ENCODE data around the gene FAM180B.

Gene FAM180B

GRCh38 chr11:47589118-47589517, 2.6 kb downstream of the FAM180B start:
- no peaks in the 10 kb centered on the region for H3K9me3 ChIP-seq (ENCODE audit: control insufficient read depth, insufficient read depth, low read length)
- H3K9ac ChIP-seq (ENCODE audit: low read depth, low read length) = no peak overlapping the region
- no peak overlapping the region for H3K4me3 ChIP-seq (ENCODE audit: low read depth, low read length)
- peaks cover 27% of the 10 kb centered on the region for H3K27me3 ChIP-seq (ENCODE audit: control insufficient read depth, insufficient read depth, low read length)
- H3K4me1 ChIP-seq (ENCODE audit: control insufficient read depth, insufficient read depth, low read length) = peaks cover 2% of the 10 kb centered on the region
- H3K36me3 ChIP-seq (ENCODE audit: control insufficient read depth, insufficient read depth, low read length) = peaks cover 2% of the 10 kb centered on the region

GRCh38 chr11:47589584-47589976, 3.1 kb downstream of the FAM180B start:
- H3K4me3 ChIP-seq (ENCODE audit: low read depth, low read length) = peak overlapping the region; percentile 46
- H3K27me3 ChIP-seq (ENCODE audit: control insufficient read depth, insufficient read depth, low read length) = peaks cover 30% of the 10 kb centered on the region
- H3K36me3 ChIP-seq (ENCODE audit: control insufficient read depth, insufficient read depth, low read length) = peaks cover 2% of the 10 kb centered on the region
- no peak overlapping the region for H3K9ac ChIP-seq (ENCODE audit: low read depth, low read length)
- H3K9me3 ChIP-seq (ENCODE audit: control insufficient read depth, insufficient read depth, low read length) = no peaks in the 10 kb centered on the region
- H3K4me1 ChIP-seq (ENCODE audit: control insufficient read depth, insufficient read depth, low read length) = peaks cover 3% of the 10 kb centered on the region

- peak overlapping the region; percentile 46 for H3K4me3 ChIP-seq (ENCODE audit: low read depth, low read length)
- peaks cover 4% of the 10 kb centered on the region for H3K4me1 ChIP-seq (ENCODE audit: control insufficient read depth, insufficient read depth, low read length)
- peaks cover 37% of the 10 kb centered on the region for H3K27me3 ChIP-seq (ENCODE audit: control insufficient read depth, insufficient read depth, low read length)
- no peaks in the 10 kb centered on the region for H3K36me3 ChIP-seq (ENCODE audit: control insufficient read depth, insufficient read depth, low read length)
- H3K9me3 ChIP-seq (ENCODE audit: control insufficient read depth, insufficient read depth, low read length) = no peaks in the 10 kb centered on the region
- H3K9ac ChIP-seq (ENCODE audit: low read depth, low read length) = no peak overlapping the region
Observed at GRCh38 chr11:47589977-47590861, 3.7 kb downstream of the FAM180B start.

- peaks cover 4% of the 10 kb centered on the region for H3K4me1 ChIP-seq (ENCODE audit: control insufficient read depth, insufficient read depth, low read length)
- H3K27me3 ChIP-seq (ENCODE audit: control insufficient read depth, insufficient read depth, low read length) = peaks cover 46% of the 10 kb centered on the region
- no peaks in the 10 kb centered on the region for H3K36me3 ChIP-seq (ENCODE audit: control insufficient read depth, insufficient read depth, low read length)
- no peaks in the 10 kb centered on the region for H3K9me3 ChIP-seq (ENCODE audit: control insufficient read depth, insufficient read depth, low read length)
- no peak overlapping the region for H3K4me3 ChIP-seq (ENCODE audit: low read depth, low read length)
- no peak overlapping the region for H3K9ac ChIP-seq (ENCODE audit: low read depth, low read length)
Observed at GRCh38 chr11:47591764-47592163, 5.3 kb downstream of the FAM180B start.

GRCh38 chr11:47592251-47592650, 5.8 kb downstream of the FAM180B start:
- Histone ChIP-seq H3K4me3 (ENCODE audit: low read depth, low read length) (no peak overlapping the region), H3K4me1 (ENCODE audit: control insufficient read depth, insufficient read depth, low read length) (peaks cover 4% of the 10 kb centered on the region), H3K9me3 (ENCODE audit: control insufficient read depth, insufficient read depth, low read length) (no peaks in the 10 kb centered on the region), H3K9ac (ENCODE audit: low read depth, low read length) (no peak overlapping the region), H3K27me3 (ENCODE audit: control insufficient read depth, insufficient read depth, low read length) (peaks cover 46% of the 10 kb centered on the region), H3K36me3 (ENCODE audit: control insufficient read depth, insufficient read depth, low read length) (no peaks in the 10 kb centered on the region)

- Histone ChIP-seq H3K9me3 (ENCODE audit: control insufficient read depth, insufficient read depth, low read length) (no peaks in the 10 kb centered on the region), H3K9ac (ENCODE audit: low read depth, low read length) (no peak overlapping the region)
Observed at GRCh38 chr11:47592970-47593369, 6.5 kb downstream of the FAM180B start.

GRCh38 chr11:47593492-47593933, 7.0 kb downstream of the FAM180B start:
- peaks cover 4% of the 10 kb centered on the region for H3K4me1 ChIP-seq (ENCODE audit: control insufficient read depth, insufficient read depth, low read length)
- H3K9ac ChIP-seq (ENCODE audit: low read depth, low read length) = peak overlapping the region; percentile 47
- no peaks in the 10 kb centered on the region for H3K9me3 ChIP-seq (ENCODE audit: control insufficient read depth, insufficient read depth, low read length)
- no peaks in the 10 kb centered on the region for H3K36me3 ChIP-seq (ENCODE audit: control insufficient read depth, insufficient read depth, low read length)
- H3K4me3 ChIP-seq (ENCODE audit: low read depth, low read length) = peak overlapping the region; percentile 76
- H3K27me3 ChIP-seq (ENCODE audit: control insufficient read depth, insufficient read depth, low read length) = peaks cover 46% of the 10 kb centered on the region

More at GRCh38 chr11:47592970-47593369, 6.5 kb downstream of the FAM180B start:
- Histone ChIP-seq H3K27me3 (ENCODE audit: control insufficient read depth, insufficient read depth, low read length) (peaks cover 46% of the 10 kb centered on the region), H3K4me1 (ENCODE audit: control insufficient read depth, insufficient read depth, low read length) (peaks cover 4% of the 10 kb centered on the region), H3K4me3 (ENCODE audit: low read depth, low read length) (peak overlapping the region; percentile 76), H3K36me3 (ENCODE audit: control insufficient read depth, insufficient read depth, low read length) (no peaks in the 10 kb centered on the region)

GRCh38 chr11:47593934-47594855, 7.7 kb downstream of the FAM180B start, which contains the start of gene C1QTNF4:
C1QTNF4 (minus strand) TSS chr11:47594411; CDS start chr11:47590810, 3,601 bp downstream.
- H3K36me3 ChIP-seq (ENCODE audit: control insufficient read depth, insufficient read depth, low read length) = no peaks in the 10 kb centered on the region
- peak within 1 kb of the TSS; percentile 47 for H3K9ac ChIP-seq (ENCODE audit: low read depth, low read length)
- H3K9me3 ChIP-seq (ENCODE audit: control insufficient read depth, insufficient read depth, low read length) = no peaks in the 10 kb centered on the region
- peaks cover 46% of the 10 kb centered on the region for H3K27me3 ChIP-seq (ENCODE audit: control insufficient read depth, insufficient read depth, low read length)
- H3K4me1 ChIP-seq (ENCODE audit: control insufficient read depth, insufficient read depth, low read length) = peaks cover 4% of the 10 kb centered on the region
- H3K4me3 ChIP-seq (ENCODE audit: low read depth, low read length) = peak within 1 kb of the TSS; percentile 76

GRCh38 chr11:47595029-47595428, 8.6 kb downstream of the FAM180B start:
- H3K36me3 ChIP-seq (ENCODE audit: control insufficient read depth, insufficient read depth, low read length) = no peaks in the 10 kb centered on the region
- H3K27me3 ChIP-seq (ENCODE audit: control insufficient read depth, insufficient read depth, low read length) = peaks cover 46% of the 10 kb centered on the region
- no peaks in the 10 kb centered on the region for H3K9me3 ChIP-seq (ENCODE audit: control insufficient read depth, insufficient read depth, low read length)
- peaks cover 4% of the 10 kb centered on the region for H3K4me1 ChIP-seq (ENCODE audit: control insufficient read depth, insufficient read depth, low read length)
- H3K4me3 ChIP-seq (ENCODE audit: low read depth, low read length) = no peak overlapping the region
- H3K9ac ChIP-seq (ENCODE audit: low read depth, low read length) = no peak overlapping the region

GRCh38 chr11:47595967-47596366, 9.5 kb downstream of the FAM180B start:
- Histone ChIP-seq H3K36me3 (ENCODE audit: control insufficient read depth, insufficient read depth, low read length) (no peaks in the 10 kb centered on the region), H3K4me3 (ENCODE audit: low read depth, low read length) (no peak overlapping the region), H3K9ac (ENCODE audit: low read depth, low read length) (no peak overlapping the region), H3K27me3 (ENCODE audit: control insufficient read depth, insufficient read depth, low read length) (peaks cover 43% of the 10 kb centered on the region), H3K9me3 (ENCODE audit: control insufficient read depth, insufficient read depth, low read length) (no peaks in the 10 kb centered on the region), H3K4me1 (ENCODE audit: control insufficient read depth, insufficient read depth, low read length) (peaks cover 2% of the 10 kb centered on the region)

- Histone ChIP-seq H3K9ac (ENCODE audit: low read depth, low read length) (no peak overlapping the region), H3K4me3 (ENCODE audit: low read depth, low read length) (no peak overlapping the region), H3K9me3 (ENCODE audit: control insufficient read depth, insufficient read depth, low read length) (no peaks in the 10 kb centered on the region), H3K27me3 (ENCODE audit: control insufficient read depth, insufficient read depth, low read length) (peaks cover 12% of the 10 kb centered on the region), H3K4me1 (ENCODE audit: control insufficient read depth, insufficient read depth, low read length) (no peaks in the 10 kb centered on the region), H3K36me3 (ENCODE audit: control insufficient read depth, insufficient read depth, low read length) (no peaks in the 10 kb centered on the region)
Observed at GRCh38 chr11:47599902-47600301, 13.4 kb downstream of the FAM180B start.
